Liver (tissue), 9 donors: ENCODE measurements around the gene ALDH6A1. TPM values are rescaled to one million over a fixed set of nuclear protein-coding genes. Genes with fewer than 3 reads are reported as not detected.

ENCODE experiments used
- DNase-seq: peaks from one replicate; pipeline ENCODE4 v3.0.0-alpha.2; 2017; ENCODE audit warnings: low spot score
- H3K27ac ChIP-seq, 2 donors: one replicate each; pipeline ENCODE4 v1.7.0; 2013; ENCODE audit warnings: inconsistent platforms in 2 of 2, low read length in 2 of 2, control low read depth in 1 of 2, low read depth in 1 of 2, mild to moderate bottlenecking in 1 of 2
- H3K27me3 ChIP-seq, 4 donors: one replicate each; pipeline versions ENCODE4 v1.6.1 to v1.7.0; 2013; ENCODE audit warnings: low read length in 3 of 4, inconsistent platforms in 1 of 4, mild to moderate bottlenecking in 1 of 4, moderate library complexity in 1 of 4; ENCODE audit not compliant: control insufficient read depth in 4 of 4, insufficient read depth in 4 of 4
- H3K36me3 ChIP-seq, 4 donors: one replicate each; pipeline versions ENCODE4 v1.6.1 to v1.7.0; 2013; ENCODE audit warnings: low read length in 3 of 4, mild to moderate bottlenecking in 3 of 4, low read depth in 1 of 4, moderate library complexity in 1 of 4; ENCODE audit not compliant: control insufficient read depth in 4 of 4, insufficient read depth in 3 of 4
- H3K4me1 ChIP-seq, 4 donors: one replicate each; pipeline versions ENCODE4 v1.6.1 to v1.7.0; 2013; ENCODE audit warnings: low read length in 3 of 4, mild to moderate bottlenecking in 3 of 4, moderate library complexity in 1 of 4; ENCODE audit not compliant: control insufficient read depth in 4 of 4, insufficient read depth in 4 of 4
- H3K4me3 ChIP-seq, 3 donors: one replicate each; pipeline versions ENCODE4 v1.6.1 to v1.7.0; 2013; ENCODE audit warnings: low read length in 3 of 3, control low read depth in 1 of 3, low read depth in 1 of 3, mild to moderate bottlenecking in 1 of 3
- H3K9ac ChIP-seq, 2 donors: one replicate each; pipeline ENCODE4 v1.7.0; 2013; ENCODE audit warnings: low read length in 2 of 2, mild to moderate bottlenecking in 2 of 2, moderate library complexity in 2 of 2, control low read depth in 1 of 2, low read depth in 1 of 2
- H3K9me3 ChIP-seq, 4 donors: one replicate each; pipeline versions ENCODE4 v1.6.1 to v1.7.0; 2013; ENCODE audit warnings: low read length in 3 of 4; ENCODE audit not compliant: control insufficient read depth in 4 of 4
- ATF3 ChIP-seq: IDR thresholded peaks from 2 replicates; pipeline ENCODE4 v1.6.1; 2016; ENCODE audit warnings: antibody characterized with exemption
- CTCF ChIP-seq: fragments of 150-350 bp; IDR thresholded peaks from 2 replicates; pipeline ENCODE4 v1.5.1; 2017; ENCODE audit warnings: improper control_type of control experiment, low read depth, low read length; ENCODE audit not compliant: missing input control
- EGR1 ChIP-seq, 2 donors: IDR thresholded peaks; 2 replicates each; pipeline ENCODE4 v1.6.1; 2016 to 2018; ENCODE audit warnings: antibody characterized with exemption in 2 of 2, low read depth in 2 of 2
- FOXA1 ChIP-seq: IDR thresholded peaks from 2 replicates; pipeline ENCODE4 v1.6.1; 2016; ENCODE audit warnings: antibody characterized with exemption
- FOXA2 ChIP-seq: IDR thresholded peaks from 2 replicates; pipeline ENCODE4 v1.6.1; 2016; ENCODE audit warnings: antibody characterized with exemption
- GABPA ChIP-seq, 2 donors: IDR thresholded peaks in 1 of 2; conservative IDR thresholded peaks in 1 of 2; 2 replicates each; pipeline ENCODE4 v1.6.1; 2016; ENCODE audit warnings: antibody characterized with exemption in 2 of 2, mild to moderate bottlenecking in 1 of 2, moderate library complexity in 1 of 2
- HNF4A ChIP-seq, 2 donors: conservative IDR thresholded peaks; 2 replicates each; pipeline ENCODE4 v1.6.1; 2016; ENCODE audit warnings: antibody characterized with exemption in 2 of 2, mild to moderate bottlenecking in 2 of 2
- HNF4G ChIP-seq: IDR thresholded peaks from 2 replicates; pipeline ENCODE4 v1.6.1; 2016; ENCODE audit warnings: antibody characterized with exemption
- JUND ChIP-seq, 2 donors: IDR thresholded peaks; 2 replicates each; pipeline ENCODE4 v1.6.1; 2016; ENCODE audit warnings: antibody characterized with exemption in 2 of 2
- MAX ChIP-seq: IDR thresholded peaks from 2 replicates; pipeline ENCODE4 v1.6.1; 2016; ENCODE audit warnings: antibody characterized with exemption
- NR2F2 ChIP-seq: IDR thresholded peaks from 2 replicates; pipeline ENCODE4 v1.6.1; 2016; ENCODE audit warnings: antibody characterized with exemption
- REST ChIP-seq: IDR thresholded peaks from 2 replicates; pipeline ENCODE4 v1.6.1; 2016; ENCODE audit warnings: antibody characterized with exemption, mild to moderate bottlenecking
- RXRA ChIP-seq, 2 donors: IDR thresholded peaks; 2 replicates each; pipeline ENCODE4 v1.6.1; 2017 to 2018; ENCODE audit warnings: antibody characterized with exemption in 2 of 2, mild to moderate bottlenecking in 1 of 2
- SP1 ChIP-seq: IDR thresholded peaks from 2 replicates; pipeline ENCODE4 v1.6.1; 2018; ENCODE audit warnings: antibody characterized with exemption, mild to moderate bottlenecking
- TAF1 ChIP-seq: conservative IDR thresholded peaks from 2 replicates; pipeline ENCODE4 v1.6.1; 2016; ENCODE audit warnings: antibody characterized with exemption, mild to moderate bottlenecking
- YY1 ChIP-seq: IDR thresholded peaks from 2 replicates; pipeline ENCODE4 v1.6.1; 2016; ENCODE audit warnings: antibody characterized with exemption, mild to moderate bottlenecking
- ZBTB33 ChIP-seq: IDR thresholded peaks from 2 replicates; pipeline ENCODE4 v1.6.1; 2016; ENCODE audit warnings: antibody characterized with exemption
- WGBS: extraction: QIAGEN DNeasy Blood & Tissue Kit; methylation state at CpG from one replicate; pipeline ENCODE4 v1.1.7; 2013; 5-methylcytosine and 5-hydroxymethylcytosine counted together
- polyA plus RNA-seq, 2 donors: library from polyadenylated mRNA; stranded (reverse) in 1 of 2; unstranded in 1 of 2; fragments of 200-250 nt in 1 of 2; fragments of >200 nt in 1 of 2; fragmentation: Nextera tagmentation in 1 of 2; extraction: Ambion mirVana in 1 of 2; gene quantifications; one replicate each; pipeline versions ENCODE4 v1.2.1 to v1.2.3, GENCODE V29; 2013 to 2015
- total RNA-seq, 2 donors: library from RNA; depleted of rRNA; stranded (reverse); fragments of >200 nt; gene quantifications; one replicate each; pipeline ENCODE4 v1.2.3, GENCODE V29; 2014
- donor health status: healthy.
- donor health status: healthy.
- donor health status: healthy.
- donor health status: healthy.
- donor health status: healthy.

Gene ALDH6A1
- total and polyA plus RNA-seq, 4 donors = 114 to 183 (median 155) TPM

- H3K27ac ChIP-seq = peak overlapping the region; percentile 36 to 48
- H3K36me3 ChIP-seq = no peaks in the 10 kb centered on the region
- H3K4me1 ChIP-seq = peaks cover 11 to 20% (median 17%) of the 10 kb centered on the region in 4 donors
- no peak for DNase-seq
- peak overlapping the region; percentile 64 to 92 (median 74) for H3K4me3 ChIP-seq
- H3K9ac ChIP-seq = peak overlapping the region; percentile 4 to 77
- no peak for TF ChIP-seq SP1
- TF ChIP-seq TAF1 = no peak
- TF ChIP-seq HNF4G = no peak
- no peak for TF ChIP-seq EGR1 (IDR thresholded peaks at IDR 0.05; ENCODE audit: low read depth in 2 of 2)
- TF ChIP-seq HNF4A (conservative IDR thresholded peaks at IDR 0.05) = no peak
- no peak for TF ChIP-seq CTCF
- TF ChIP-seq JUND (IDR thresholded peaks at IDR 0.05) = no peak
- TF ChIP-seq ZBTB33 = no peak
- no peak for TF ChIP-seq FOXA2
- TF ChIP-seq RXRA (IDR thresholded peaks at IDR 0.05) = no peak
- TF ChIP-seq GABPA (IDR thresholded peaks at IDR 0.05 in 1 of 2, conservative IDR thresholded peaks at IDR 0.05 in 1 of 2) = no peak
- TF ChIP-seq MAX = no peak
- TF ChIP-seq NR2F2 = no peak
- no peak for TF ChIP-seq FOXA1
- TF ChIP-seq ATF3 = no peak
- TF ChIP-seq YY1 = no peak
- no peak for TF ChIP-seq REST
- H3K27me3 ChIP-seq = no peaks in the 10 kb centered on the region
- no peaks in the 10 kb centered on the region for H3K9me3 ChIP-seq
- 7% methylated on average over 21 of the region's 21 CpGs for WGBS
Observed at GRCh38 chr14:74019408-74020137, 64.7 kb downstream of the ALDH6A1 start.
